H4 (cell line): ENCODE data around the gene NUTM2E. TPM values are rescaled to one million over a fixed set of nuclear protein-coding genes. Genes with fewer than 3 reads are reported as not detected.
"Not testable (repeated sequence)": the region's sequence is repeated elsewhere in the genome, so short reads cannot be mapped to it uniquely, and the experiment has no call there.

Experiments
- DNase-seq: peaks from one replicate; pipeline ENCODE4 v3.0.0-alpha.2; 2015; ENCODE audit warnings: low spot score
- total RNA-seq: library from RNA; depleted of rRNA; stranded (reverse); fragments of >200 nt; shearing (Covaris generic); gene quantifications from 2 replicates; pipeline ENCODE4 v1.2.3, GENCODE V29; 2014; rRNA removed

The NUTM2E gene
- total RNA-seq, 1 experiment from 2014 or later, result not detected

DNA sequence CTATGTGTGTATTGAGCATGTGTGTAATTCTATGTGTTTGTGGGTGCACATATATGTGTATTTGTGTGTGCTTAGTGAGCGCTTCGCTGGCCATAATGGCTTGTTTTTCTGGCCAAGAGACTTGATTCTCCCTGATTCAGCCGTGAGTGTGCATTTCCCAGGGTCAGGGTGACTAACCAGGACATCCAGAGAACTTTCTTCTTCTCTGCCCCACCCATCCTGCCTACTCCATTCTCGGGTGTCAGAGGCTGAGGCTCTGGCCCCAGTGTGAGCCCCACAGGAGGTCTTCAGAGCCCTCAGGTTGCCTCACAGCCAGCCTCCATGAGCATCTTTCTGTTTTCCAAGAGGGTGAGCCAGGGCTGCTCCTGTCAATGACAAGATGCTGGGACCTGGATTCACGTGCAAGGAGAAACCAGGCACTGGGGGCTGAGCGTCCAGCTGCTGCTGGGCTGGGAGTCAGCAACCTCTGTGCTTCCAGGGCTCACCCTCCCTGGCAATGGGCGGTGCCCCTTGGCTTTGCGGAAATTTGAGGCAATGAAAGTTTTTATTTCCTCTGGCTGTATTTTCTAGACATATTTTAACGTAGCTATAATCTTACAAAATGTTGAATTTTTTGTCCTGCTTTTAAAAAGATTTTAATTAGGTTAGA, 40.5 kb downstream of the NUTM2E start:
- not testable (repeated sequence) for DNase-seq

- not testable (repeated sequence) for DNase-seq
Measured at GRCh38 chr10:79868023-79868422, 41.5 kb downstream of the NUTM2E start.

GRCh38 chr10:79869439-79870097, 43.0 kb downstream of the NUTM2E start:
- DNase-seq, result not testable (repeated sequence)

DNA sequence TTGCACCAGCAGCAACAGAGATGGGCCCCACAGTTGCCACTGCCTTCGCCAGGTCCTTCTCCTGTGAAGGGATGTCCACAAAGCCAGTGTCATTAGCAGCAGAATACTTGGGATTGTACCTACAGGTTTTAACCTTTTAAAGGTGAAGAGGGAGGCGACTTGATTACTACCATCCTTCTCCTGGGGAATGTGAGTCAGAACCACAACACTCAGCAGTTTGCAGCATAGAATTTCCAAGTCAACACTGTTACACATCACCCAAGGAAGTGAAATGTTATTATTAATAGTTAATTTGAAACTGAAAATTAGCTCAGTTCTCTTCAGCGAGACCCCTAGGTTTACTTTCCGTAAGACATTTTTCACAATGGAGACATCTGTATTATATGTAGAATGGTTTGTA, 45.2 kb downstream of the NUTM2E start:
- not testable (repeated sequence) for DNase-seq

Other genes starting within 250 kb of the NUTM2E start
- not detected in 2 replicates for gene SFTPA1, start 215.8 kb upstream of the NUTM2E start, total RNA-seq
- 0.84 and 0.99 TPM in 2 replicates for gene NUTM2B, start 123.5 kb upstream of the NUTM2E start, total RNA-seq
- gene SFTPD, start 122.4 kb downstream of the NUTM2E start, total RNA-seq, result not detected in 2 replicates